Limb (tissue), 2 donors: ENCODE data around the gene MAP4K3.
"Not testable (repeated sequence)": the region's sequence is repeated elsewhere in the genome, so short reads cannot be mapped to it uniquely, and the experiment has no call there.

Experiments
- DNase-seq, 2 donors: peaks; one replicate each; pipeline ENCODE4 v3.0.0-alpha.2; 2016; ENCODE audit errors: extremely low spot score in 2 of 2

Gene MAP4K3

DNA sequence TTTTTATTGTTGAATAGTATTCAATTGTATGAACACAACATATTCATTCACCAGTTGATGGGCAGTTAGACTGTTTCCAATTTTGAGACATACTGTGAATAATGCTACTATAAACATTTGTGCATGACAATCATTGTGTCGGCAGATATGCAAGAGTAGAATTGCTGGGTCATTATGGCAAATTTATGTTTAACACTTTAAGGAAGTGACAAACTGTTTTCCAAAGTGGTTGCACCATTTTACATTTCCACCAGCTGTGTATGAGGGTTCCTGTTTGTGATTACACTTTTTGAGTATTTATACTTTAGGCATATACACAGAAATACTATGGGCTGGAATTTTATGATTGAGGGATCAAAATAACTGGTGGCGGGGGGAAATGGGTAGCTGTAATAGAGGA, 61.2 kb downstream of the MAP4K3 start:
- no peak for DNase-seq

DNA sequence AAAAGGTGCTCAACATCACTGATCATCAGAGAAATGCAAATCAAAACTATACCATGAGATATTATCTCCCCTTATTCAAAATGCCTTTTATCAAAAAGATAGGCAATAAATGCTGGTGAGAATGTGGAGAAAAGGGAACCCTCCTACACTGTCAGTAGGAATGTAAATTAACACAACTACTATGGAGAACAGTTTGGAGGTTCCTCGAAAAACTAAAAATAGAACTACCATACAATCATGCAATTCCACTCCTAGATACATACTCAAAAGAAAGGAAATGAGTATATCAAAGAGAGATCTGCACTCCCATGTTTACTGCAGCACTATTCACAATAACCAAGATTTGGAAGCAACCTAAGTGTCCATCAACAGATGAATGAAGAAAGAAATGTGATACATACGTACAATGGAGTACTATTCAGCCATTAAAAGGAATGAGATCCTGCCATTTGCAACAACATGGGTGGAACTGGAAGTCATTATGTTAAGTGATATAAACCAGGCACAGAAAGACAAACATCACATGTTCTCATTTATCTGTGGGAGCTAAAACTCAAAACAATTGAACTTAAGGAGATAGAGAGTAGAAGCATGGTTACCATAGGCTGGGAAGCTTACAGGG, 63.8 kb downstream of the MAP4K3 start:
- no peak for DNase-seq

DNA sequence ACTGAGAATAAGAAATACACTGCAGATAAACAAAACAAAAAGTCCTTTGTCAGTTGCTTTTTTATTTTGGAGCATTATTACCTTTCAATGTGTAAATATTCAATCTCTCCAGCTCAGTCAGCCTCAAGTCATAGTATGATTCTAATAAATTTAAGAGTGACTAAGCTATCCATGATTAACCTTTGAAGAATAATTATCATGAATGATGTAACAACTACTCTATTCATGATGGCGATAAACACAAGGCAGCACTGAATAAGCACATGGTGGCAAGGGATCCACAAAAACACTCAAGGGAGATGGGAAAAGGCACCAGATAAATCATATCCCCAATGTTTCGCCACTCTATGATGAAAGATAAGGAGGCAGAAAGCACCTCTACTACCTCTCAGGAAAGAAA, 67.0 kb downstream of the MAP4K3 start:
- DNase-seq: no peak

DNA sequence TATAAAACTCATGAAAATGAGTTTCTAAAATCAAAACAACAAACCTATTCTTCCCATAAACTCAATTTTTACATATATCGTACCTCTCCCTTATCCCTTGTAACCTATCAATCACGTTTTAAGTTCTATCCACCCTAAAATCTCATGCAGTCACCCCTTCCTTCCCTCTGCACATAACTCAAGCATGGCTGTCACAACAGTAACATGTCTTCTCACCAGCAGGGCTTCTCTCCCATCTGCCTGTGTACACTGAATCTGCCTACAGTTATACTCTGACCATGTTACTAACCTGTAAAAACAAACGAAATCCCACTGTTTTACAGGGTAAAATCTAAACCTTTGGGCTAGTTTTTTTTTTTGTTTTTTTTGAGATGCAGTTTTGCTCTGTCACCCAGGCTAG, 68.2 kb downstream of the MAP4K3 start:
- DNase-seq: no peak

DNA sequence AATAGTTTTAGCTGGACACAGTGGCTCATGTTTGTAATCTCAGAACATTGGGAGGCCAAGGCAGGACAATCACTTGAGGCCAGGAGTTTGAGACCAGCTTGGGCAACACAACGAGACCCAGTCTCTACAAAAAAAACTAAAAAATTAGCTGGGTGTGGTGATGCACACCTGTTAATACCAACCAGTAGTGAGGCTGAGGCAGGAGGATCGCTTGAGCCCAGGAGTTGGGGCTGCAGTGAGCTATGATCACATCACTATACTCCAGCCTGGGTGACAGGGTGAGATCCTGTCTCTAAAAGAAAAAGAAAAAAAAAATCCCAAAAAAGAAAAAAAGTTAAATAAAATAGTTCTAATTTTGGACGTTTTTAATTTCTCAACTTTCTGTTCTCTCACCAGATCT, 68.7 kb downstream of the MAP4K3 start:
- no peak for DNase-seq

DNA sequence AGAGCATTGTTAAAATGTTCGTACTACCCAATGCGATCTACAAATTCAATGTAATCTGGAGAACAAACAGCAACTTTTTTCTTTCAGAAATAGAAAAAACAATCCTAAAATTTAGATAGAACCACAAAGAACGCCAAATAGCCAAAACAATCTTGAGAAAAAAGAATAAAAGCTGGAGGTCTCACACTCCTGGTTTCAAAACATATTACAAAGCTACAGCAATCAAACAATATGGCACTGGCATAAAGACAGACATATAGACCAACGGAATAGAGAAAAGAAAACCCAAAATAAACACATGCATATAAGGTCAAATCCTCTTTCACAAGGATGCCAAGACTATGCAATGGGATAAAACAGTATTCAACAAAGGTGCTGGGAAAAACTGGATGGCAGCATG, 74.5 kb downstream of the MAP4K3 start:
- DNase-seq: no peak

DNA sequence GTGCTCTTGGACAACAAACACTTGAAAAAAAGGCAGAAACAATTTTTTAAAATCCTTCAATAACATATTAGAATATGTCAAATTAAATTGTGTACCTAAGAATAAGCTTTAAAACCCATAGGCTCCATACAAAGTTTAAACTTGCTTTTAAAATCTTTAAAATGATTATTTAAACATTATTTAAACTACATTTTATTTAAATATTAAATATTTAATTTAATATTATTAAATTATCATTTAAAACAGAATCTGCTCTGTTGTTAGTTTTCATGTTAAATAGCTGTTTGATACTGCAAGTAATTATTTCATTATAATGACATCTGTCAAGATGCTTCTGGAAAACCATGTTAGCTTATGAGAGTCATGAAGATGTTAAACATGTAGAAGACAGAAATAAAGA, 75.6 kb downstream of the MAP4K3 start:
- no peak for DNase-seq

DNA sequence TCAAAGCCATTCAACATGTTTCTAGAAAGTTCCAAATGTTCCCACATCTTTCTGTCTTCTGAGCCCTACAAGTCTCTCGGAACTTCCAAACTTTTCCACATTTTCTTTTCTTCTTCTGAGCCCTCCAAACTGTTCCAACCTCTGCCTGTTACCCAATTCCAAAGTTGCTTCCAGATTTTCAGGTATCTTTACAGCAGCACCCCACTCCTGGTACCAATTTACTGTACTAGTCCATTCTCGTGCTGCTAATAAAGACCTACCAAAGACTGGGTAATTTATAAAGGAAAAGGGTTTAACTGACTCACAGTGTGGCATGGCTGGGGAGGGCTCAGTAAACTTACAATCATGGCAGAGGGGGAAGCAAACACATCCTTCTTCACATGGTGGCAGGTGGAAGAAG, 76.7 kb downstream of the MAP4K3 start:
- not testable (repeated sequence) for DNase-seq

DNA sequence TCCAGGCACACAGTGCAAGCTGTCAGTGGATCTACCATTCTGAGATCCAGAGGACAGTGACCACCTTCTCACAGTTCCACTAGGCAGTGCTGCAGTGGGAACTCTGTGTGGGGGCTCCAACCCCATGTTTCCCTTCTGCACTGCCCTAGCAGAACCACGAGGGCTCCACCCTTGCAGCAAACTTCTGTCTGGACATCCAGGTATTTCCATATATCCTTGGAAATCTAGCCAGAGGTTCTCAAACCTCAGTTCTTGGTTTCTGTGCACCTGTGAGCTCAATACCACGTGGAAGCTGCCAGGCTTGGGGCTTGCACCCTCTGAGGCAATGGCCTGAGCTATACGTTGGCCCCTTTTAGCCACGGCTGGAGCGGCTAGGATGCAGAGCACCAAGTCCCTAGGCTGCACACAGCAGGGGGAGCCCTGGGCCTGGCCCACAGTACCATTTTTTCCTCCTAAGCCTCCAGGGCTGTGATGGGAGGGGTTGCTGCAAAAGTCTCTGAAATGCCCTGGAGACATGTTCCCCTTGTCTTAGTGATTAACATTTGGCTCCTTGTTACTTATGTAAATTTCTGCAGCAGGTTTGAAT, 77.5 kb downstream of the MAP4K3 start:
- no peak for DNase-seq

DNA sequence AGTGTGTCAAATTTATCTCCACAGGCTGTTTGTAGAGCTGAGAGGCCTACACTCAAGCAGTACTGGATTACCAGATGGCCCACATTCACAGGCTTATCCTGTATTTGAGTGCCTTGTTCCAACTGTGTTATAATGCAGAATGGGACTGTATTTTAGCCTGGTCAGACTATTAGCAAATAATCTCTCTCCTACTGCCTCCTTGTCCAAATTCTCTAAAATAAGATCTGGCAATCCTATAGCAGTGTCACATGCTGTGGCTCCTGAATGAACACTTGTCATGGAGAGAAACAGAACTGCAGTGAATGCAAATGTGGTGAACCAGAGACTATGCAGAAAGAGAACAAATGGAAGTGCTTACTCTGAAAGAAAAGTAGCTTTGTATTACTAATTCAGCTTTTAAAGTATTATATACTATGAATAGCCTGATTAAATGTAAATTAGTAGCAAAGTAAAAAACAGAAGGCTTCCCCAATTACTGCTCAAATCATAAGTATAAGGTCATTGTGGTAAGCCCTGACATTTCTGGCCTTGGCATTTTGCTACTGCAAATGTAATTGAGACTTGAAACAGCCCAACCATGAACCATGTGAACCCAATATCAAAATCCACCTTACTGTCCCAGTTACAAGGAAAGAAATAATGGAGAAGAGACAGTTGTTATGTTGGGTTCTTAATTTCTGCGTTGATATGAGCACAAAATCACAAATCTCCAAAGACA, 80.0 kb downstream of the MAP4K3 start:
- DNase-seq: no peak

DNA sequence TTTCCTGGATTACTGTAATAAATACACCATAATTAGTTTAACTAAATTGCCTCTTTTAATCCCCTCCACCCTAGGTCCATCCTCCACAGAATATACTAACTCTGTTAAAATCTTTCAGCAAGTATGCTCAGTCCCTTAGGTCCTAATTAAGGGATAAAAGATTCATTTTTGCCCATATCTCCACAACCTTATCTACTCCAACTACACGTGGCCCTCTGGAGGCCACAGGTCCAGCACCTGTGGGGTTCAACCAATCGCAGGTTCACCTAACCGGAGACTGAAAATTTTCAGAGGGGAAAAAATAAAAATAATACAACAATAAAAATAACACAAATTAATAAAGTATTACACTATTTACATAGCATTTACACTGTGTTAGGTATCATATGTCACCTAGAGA, 86.4 kb downstream of the MAP4K3 start:
- no peak for DNase-seq

DNA sequence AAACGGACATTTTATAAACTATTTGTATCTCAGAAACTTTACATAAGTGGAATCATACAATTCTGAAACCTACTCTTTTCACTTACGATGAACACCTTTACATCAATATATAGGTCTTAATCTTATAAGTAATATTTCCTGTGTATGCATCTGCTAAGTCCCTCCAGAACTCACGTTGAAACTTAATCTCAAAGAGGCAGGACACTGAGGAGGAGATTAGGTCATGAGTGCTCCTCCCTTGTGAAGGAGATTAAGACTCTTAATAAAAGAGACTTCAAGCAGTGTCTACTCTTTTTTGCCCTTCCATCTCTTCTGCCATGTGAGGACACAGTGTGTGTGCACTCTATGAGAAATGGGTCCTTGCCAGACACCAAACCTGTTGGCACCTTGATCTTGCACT, 98.6 kb downstream of the MAP4K3 start:
- no peak for DNase-seq

DNA sequence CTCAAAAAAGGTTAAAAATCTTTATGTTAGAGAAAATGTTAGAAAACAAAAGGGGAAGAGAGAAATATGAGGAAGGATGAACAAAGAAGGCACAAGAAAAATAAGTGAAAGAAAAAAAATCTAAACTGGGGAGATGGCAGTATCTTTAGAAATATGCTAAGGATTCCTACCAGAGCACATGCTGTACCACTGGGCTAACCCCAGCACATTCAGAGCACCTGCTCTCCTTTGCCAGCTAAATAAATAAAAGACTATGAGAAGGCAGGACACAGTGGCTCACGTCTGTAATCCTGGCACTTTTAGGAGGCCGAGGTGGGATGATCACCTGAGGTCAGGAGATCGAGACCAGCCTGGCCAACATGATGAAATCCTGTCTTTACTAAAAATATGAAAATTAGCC, 101.2 kb downstream of the MAP4K3 start:
- no peak for DNase-seq

DNA sequence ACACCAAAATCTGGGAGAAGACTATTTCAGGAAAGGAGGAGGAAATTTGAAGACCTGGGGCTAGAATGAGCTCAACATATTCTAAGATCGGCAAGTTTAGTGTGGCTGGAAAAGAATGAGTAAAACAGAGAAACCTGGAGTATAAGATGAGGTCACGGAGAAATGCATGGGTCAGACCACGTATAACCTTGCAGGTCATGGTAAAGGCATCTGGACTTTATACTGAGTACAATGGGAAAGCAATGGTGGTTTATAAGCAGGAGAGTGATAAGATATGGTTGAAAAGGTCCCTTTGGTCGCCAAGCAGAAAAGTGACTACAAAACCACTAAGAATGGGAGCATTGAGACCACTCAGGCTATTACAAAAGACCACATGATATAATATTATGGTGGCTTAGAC, 102.1 kb downstream of the MAP4K3 start:
- DNase-seq: no peak

DNA sequence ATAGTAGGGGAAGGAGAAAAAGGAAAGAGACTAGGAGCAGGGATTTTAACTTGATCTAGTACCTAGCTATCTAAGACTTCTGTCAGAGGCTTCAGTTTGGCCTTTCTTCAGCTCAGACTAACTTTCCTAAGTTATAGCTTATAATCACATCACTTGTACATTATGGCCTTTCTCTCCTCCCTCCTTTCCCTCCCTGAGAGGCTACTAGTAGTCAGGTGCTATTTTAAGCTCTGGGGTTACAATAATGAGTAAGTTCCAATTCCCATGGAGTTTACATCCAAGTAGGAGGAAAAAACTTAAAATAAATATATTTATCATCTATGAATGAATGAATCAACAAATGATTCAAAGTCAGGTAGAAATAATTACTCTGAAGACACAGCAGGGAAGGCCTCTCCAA, 102.6 kb downstream of the MAP4K3 start:
- DNase-seq: no peak

DNA sequence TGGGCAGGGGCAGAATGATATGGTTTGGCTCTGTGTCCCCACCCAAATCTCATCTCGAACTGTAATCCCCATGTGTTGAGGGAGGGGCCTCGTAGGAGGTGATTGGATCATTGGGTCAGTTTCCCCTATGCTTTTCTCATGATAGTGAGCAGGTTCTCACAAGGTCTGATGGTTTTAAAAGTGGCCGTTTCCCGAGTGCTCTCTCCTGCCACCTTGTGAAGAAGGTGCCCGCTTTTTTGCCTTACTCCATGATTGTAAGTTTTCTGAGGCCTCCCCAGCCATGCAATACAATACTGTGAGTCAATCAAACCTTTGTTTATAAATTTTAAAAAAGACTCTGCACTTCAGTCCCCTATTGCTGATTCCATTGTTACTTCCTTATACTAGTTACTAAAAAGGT, 110.4 kb downstream of the MAP4K3 start:
- no peak for DNase-seq

DNA sequence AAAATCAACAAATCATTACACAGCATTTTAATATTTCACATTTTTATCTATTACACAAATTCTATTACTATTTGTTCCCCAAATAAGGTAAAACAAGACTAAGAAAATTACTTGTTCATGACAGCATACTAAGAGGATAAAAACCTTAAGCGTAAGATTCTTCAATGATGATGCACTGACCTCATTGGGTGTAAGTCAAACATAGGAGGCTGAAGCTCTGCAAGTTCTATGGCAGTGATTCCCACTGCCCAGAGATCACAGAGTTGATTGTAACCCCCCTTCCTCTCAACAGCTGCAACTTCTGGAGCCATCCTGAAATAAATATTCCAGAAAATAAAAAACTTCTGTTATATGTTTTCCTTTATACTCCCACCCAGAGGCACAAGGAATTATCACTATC, 111.1 kb downstream of the MAP4K3 start:
- no peak for DNase-seq

DNA sequence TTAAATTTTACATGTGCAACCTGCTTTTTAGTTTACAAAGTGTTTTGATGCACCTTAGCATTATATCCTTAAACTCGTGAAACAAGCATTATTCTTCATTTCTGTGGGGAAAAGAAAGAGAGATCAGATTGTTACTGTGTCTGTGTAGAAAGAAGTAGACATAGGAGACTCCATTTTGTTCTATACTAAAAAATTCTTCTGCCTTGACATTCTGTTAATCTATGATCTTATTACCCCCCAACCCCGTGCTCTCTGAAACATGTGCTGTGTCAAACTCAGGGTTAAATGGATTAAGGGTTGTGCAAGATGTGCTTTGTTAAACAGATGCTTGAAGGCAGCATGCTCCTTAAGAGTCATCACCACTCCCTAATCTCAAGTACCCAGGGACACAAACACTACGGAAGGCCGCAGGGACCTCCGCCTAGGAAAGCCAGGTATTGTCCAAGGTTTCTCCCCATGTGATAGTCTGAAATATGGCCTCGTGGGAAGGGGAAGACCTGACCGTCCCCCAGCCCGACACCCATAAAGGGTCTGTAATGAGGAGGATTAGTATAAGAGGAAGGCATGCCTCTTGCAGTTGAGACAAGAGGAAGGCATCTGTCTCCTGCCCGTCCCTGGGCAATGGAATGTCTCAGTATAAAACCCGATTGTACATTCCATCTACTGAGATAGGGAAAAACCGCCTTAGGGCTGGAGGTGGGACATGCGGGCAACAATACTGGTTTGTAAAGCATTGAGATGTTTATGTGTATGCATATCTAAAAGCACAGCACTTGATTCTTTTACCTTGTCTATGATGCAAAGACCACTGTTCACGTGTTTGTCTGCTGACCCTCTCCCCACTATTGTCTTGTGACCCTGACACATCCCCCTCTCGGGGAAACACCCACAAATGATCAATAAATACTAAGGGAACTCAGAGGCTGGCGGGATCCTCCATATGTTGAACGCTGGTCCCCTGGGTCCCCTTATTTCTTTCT, 115.7 kb downstream of the MAP4K3 start:
- not testable (repeated sequence) for DNase-seq

DNA sequence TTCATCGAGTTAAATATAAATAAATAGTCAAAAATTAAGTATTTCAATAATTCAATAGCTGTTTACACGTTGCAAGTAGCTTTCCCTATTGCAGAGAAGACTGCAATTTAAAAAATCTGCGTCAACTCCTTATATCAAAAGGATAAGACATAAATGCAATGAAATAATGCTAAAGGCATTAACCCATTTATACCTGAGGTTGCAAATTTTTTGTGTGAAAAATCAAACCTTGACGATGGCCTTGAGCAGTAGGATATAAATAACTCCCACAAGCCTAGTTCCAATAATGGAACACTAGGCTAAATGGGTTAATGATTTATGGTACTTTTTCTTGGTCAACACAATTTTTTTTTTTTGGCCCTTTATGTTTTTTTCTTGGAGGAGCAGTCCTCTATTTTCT, 116.9 kb downstream of the MAP4K3 start:
- no peak for DNase-seq

DNA sequence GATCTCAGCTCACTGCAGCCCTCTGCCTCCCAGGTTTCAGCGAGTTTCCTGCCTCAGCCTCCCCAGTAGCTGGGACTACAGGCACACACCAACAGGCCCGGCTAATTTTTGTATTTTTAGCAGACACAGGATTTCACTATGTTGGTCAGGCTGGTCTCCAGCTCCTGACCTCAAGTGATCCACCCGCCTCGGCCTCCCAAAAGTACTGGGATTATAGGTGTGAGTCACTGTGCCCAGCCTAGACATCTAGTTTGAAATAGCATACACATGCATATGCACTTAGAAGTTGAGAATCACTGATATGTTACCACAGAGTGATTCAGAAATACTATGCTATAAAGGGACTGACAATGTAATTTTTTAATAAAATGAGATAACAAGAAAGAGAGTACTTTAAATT, 123.5 kb downstream of the MAP4K3 start:
- no peak for DNase-seq

DNA sequence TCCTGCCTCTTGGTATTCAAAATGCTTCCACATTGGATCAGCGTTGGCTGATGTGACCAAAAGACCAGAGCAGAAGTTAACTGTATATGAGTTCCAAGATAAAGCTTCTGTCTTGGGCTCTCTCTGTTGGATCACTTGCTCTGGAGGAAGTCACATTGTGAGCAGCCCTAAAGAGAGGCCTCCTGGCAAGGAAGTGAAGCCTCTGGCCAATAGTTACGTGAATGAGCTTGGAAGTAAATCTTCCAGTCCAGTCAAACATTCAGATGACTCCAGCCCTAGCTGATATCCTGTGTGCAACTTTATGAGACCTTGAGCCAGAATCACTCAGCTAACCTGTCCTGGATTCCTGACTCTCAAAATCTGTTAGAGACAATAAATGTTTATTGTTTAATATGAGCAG, 125.6 kb downstream of the MAP4K3 start:
- no peak for DNase-seq

DNA sequence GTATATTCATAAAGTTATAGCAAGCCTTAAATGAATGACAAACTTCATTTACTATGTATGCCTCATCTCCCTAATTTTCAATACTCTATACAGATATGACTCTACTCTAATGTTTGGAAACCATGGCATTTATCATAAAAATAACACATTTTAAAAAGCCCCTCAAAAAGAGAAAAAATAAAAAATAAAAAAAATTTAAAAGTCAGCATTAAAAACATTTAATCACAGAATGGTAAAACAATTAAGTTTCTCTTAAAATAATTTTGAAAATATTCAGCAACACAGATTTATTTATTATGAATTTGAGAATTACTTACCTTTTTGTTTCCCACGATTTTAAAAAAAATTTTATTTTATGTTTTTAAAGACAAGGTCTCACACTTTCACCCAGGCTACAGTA, 128.3 kb downstream of the MAP4K3 start:
- no peak for DNase-seq
